Muscle of leg (tissue), 11 donors: ENCODE data around the gene ZNF827. TPM values are rescaled to one million over a fixed set of nuclear protein-coding genes. Genes with fewer than 3 reads are reported as not detected.

Experiments
- DNase-seq: peaks from one replicate; pipeline ENCODE4 v3.0.0; 2013
- H3K27ac ChIP-seq: one replicate; pipeline ENCODE4 v1.5.1; 2013; ENCODE audit warnings: mild to moderate bottlenecking, low read length, control low read depth
- H3K27me3 ChIP-seq: one replicate; pipeline ENCODE4 v1.6.1; 2013; ENCODE audit warnings: low read length; ENCODE audit not compliant: control insufficient read depth, insufficient read depth
- H3K36me3 ChIP-seq: one replicate; pipeline ENCODE4 v1.6.1; 2013; ENCODE audit warnings: low read length; ENCODE audit not compliant: control insufficient read depth, insufficient read depth
- H3K4me1 ChIP-seq: one replicate; pipeline ENCODE4 v1.6.1; 2013; ENCODE audit warnings: low read length; ENCODE audit not compliant: control insufficient read depth, insufficient read depth
- H3K4me3 ChIP-seq: one replicate; pipeline ENCODE4 v1.5.1; 2013; ENCODE audit warnings: low read length, control low read depth
- H3K9me3 ChIP-seq: replicated peaks from 2 replicates; pipeline ENCODE4 v1.6.1; 2013; ENCODE audit warnings: low read depth, low read length; ENCODE audit not compliant: control insufficient read depth
- WGBS: methylation state at CpG from one replicate; pipeline ENCODE4 v1.1.5; 2013; ENCODE audit warnings: missing lambda C conversion rate; ENCODE audit not compliant: insufficient coverage; 5-methylcytosine and 5-hydroxymethylcytosine counted together
- polyA plus RNA-seq, 8 donors: library from polyadenylated mRNA; unstranded; fragments of 120-200 nt; gene quantifications; one replicate each; pipeline versions ENCODE4 v1.2.1 to v1.2.3, GENCODE V29; 2013; ENCODE audit warnings: inconsistent platforms in 1 of 8, low replicate concordance in 1 of 8; ENCODE audit not compliant: insufficient read length in 8 of 8, insufficient read depth in 1 of 8
- total RNA-seq: library from RNA; stranded (reverse); fragments of 120-200 nt; gene quantifications from one replicate; pipeline ENCODE4 v1.2.4, GENCODE V29; 2013

ZNF827 gene
- total and polyA plus RNA-seq, 9 donors = 13.2 to 19.1 (median 16.2) TPM

DNA sequence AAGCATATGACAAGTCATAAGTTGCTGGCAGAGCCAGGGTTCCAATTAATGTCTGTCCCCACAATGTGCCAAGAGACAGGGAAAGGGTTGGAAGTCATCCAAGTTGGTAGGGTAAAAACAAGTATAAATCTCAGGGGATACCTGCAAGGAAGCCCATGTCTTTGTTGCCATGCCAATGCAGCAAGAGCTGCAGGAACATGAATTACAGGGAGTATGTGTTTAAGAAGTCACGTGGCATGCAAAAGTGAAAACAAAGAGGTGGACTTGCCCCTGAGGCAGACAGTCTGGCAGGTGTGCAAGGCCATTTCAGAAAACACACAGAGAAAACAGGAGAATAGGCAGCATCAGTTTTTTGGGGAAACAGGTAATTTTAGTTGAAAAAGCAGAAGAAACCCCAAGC is 229.3 kb downstream of the ZNF827 start:
- no peak for DNase-seq
- H3K4me3 ChIP-seq = no peak overlapping the region
- H3K27ac ChIP-seq = no peak overlapping the region
- no peaks in the 10 kb centered on the region for H3K36me3 ChIP-seq
- H3K9me3 ChIP-seq = peaks cover 7% of the 10 kb centered on the region
- 80% methylated on average over 1 of the region's 1 CpG for WGBS
- H3K4me1 ChIP-seq = no peaks in the 10 kb centered on the region
- H3K27me3 ChIP-seq = no peaks in the 10 kb centered on the region

Other genes with a start within 250 kb of the ZNF827 start
- 39.8 TPM for gene LSM6, start 236.9 kb upstream of the ZNF827 start, total RNA-seq
- 10 to 100 TPM; 39.4 to 52.3 (median 43.4) TPM for gene LSM6, start 236.9 kb upstream of the ZNF827 start, polyA plus RNA-seq